Progenitor cell of endocrine pancreas (in vitro differentiated cells): Measurements from ENCODE around the gene VGLL4. TPM values are rescaled to one million over a fixed set of nuclear protein-coding genes. Genes with fewer than 3 reads are reported as not detected.
A peak's percentile ranks its signal among the peaks of the same experiment; 100 is the strongest.
"Not testable (repeated sequence)": the region's sequence is repeated elsewhere in the genome, so short reads cannot be mapped to it uniquely, and the experiment has no call there.

Experiments
- DNase-seq: peaks from one replicate; pipeline ENCODE4 v3.0.0; 2021; ENCODE audit warnings: low spot score; ENCODE audit not compliant: unreplicated experiment
- H3K27ac Mint-ChIP-seq: 2 replicates; pipeline ENCODE4 v1.8.0; 2021; ENCODE audit warnings: mild to moderate bottlenecking, moderate library complexity, mixed read lengths
- H3K27me3 Mint-ChIP-seq: 2 replicates; pipeline ENCODE4 v1.8.0; 2021; ENCODE audit warnings: mixed read lengths
- H3K36me3 Mint-ChIP-seq: 2 replicates; pipeline ENCODE4 v1.8.0; 2022; ENCODE audit warnings: mixed read lengths; ENCODE audit not compliant: insufficient read depth
- H3K4me1 Mint-ChIP-seq: 2 replicates; pipeline ENCODE4 v1.8.0; 2021; ENCODE audit warnings: low read depth, mixed read lengths
- H3K4me3 Mint-ChIP-seq: 2 replicates; pipeline ENCODE4 v1.8.0; 2021; ENCODE audit warnings: low read depth, mild to moderate bottlenecking, moderate library complexity, mixed read lengths
- H3K9me3 Mint-ChIP-seq: 2 replicates; pipeline ENCODE4 v1.8.0; 2021; ENCODE audit warnings: low read depth, mixed read lengths
- CTCF ChIP-seq: fragments of 200-600 bp; sonication (generic); IDR thresholded peaks from one replicate; pipeline ENCODE4 v1.5.0; 2021; ENCODE audit warnings: antibody characterized with exemption, mild to moderate bottlenecking; ENCODE audit not compliant: unreplicated experiment
- total RNA-seq: library from RNA; stranded (reverse); gene quantifications from 2 replicates; pipeline ENCODE4 v1.2.1, GENCODE V29; 2021

Gene VGLL4
- total RNA-seq, 1 donor from 2014 or later: 93.2 TPM

GRCh38 chr3:11600501-11601282 lies 43.0 kb downstream of the VGLL4 start:
- no peak overlapping the region for H3K4me3 Mint-ChIP-seq
- no peak for DNase-seq
- H3K27me3 Mint-ChIP-seq: no peaks in the 10 kb centered on the region
- no peak for TF ChIP-seq CTCF
- H3K27ac Mint-ChIP-seq: peak overlapping the region; percentile 95
- peaks cover 28% of the 10 kb centered on the region for H3K4me1 Mint-ChIP-seq
- peaks cover 40% of the 10 kb centered on the region for H3K36me3 Mint-ChIP-seq
- H3K9me3 Mint-ChIP-seq: peaks cover 9% of the 10 kb centered on the region

GRCh38 chr3:11596387-11596786 lies 47.3 kb downstream of the VGLL4 start:
- Mint-ChIP-seq H3K4me3 (no peak overlapping the region), H3K4me1 (peaks cover 38% of the 10 kb centered on the region), H3K27ac (no peak overlapping the region), H3K27me3 (no peaks in the 10 kb centered on the region), H3K9me3 (peaks cover 9% of the 10 kb centered on the region), H3K36me3 (peaks cover 46% of the 10 kb centered on the region)
- no peak for TF ChIP-seq CTCF
- DNase-seq: no peak

GRCh38 chr3:11595024-11595423 lies 48.7 kb downstream of the VGLL4 start:
- Mint-ChIP-seq H3K36me3 (peaks cover 33% of the 10 kb centered on the region), H3K4me1 (peaks cover 37% of the 10 kb centered on the region), H3K27ac (peak overlapping the region; percentile 69)
- H3K27me3 Mint-ChIP-seq, H3K4me3 Mint-ChIP-seq, H3K9me3 Mint-ChIP-seq, DNase-seq: not testable (repeated sequence)

GRCh38 chr3:11593318-11594034 lies 50.2 kb downstream of the VGLL4 start:
- H3K4me3 Mint-ChIP-seq: peak overlapping the region; percentile 29
- H3K27me3 Mint-ChIP-seq: no peaks in the 10 kb centered on the region
- H3K4me1 Mint-ChIP-seq: peaks cover 46% of the 10 kb centered on the region
- no peak for DNase-seq
- H3K9me3 Mint-ChIP-seq: peaks cover 6% of the 10 kb centered on the region
- H3K36me3 Mint-ChIP-seq: peaks cover 30% of the 10 kb centered on the region
- H3K27ac Mint-ChIP-seq: peak overlapping the region; percentile 98
- no peak for TF ChIP-seq CTCF

DNA sequence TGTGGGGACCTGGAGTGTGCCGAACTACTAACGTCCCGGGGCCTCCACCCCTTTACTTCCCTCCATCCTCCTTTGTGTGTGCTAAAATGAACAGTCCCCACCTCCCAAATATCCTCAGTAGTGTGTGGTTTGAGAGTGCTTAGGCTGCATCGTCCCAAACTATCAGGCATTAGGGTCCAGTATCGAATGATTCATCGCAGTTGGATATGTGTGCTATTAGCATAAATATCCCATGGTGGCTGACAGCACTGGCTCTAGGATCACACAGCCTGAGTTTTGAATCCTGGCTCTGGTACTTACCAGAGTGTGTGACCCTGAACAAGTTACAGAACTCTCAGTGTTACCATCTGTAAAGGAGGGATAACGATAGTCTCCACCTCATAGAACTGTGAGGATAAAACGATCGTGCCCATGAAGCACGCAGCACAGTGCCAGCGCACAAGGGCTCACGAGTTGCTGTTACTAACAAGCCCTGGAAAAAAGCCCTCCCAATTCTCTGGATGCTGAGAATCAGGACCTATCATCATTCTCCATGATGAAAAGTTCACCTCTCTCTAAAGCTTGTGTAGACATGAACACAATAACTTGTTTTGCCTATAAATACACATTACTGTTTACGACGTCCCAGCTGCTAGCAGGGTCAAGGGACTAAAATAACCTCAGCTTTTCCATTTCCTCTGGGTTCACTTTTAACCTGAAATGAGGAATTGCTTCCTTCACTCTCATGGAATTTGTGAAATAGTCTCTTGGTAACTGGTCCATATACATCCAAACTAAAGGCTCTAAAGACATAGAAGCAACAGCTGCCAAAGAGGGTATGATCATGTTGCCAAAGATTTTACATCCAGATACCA lies 51.0 kb downstream of the VGLL4 start:
- Mint-ChIP-seq H3K36me3 (peaks cover 23% of the 10 kb centered on the region), H3K4me1 (peaks cover 50% of the 10 kb centered on the region), H3K4me3 (no peak overlapping the region), H3K27me3 (no peaks in the 10 kb centered on the region), H3K9me3 (peaks cover 2% of the 10 kb centered on the region), H3K27ac (peak overlapping the region; percentile 98)
- DNase-seq: no peak
- TF ChIP-seq CTCF: no peak
